Mammary epithelial cell (primary cell): ENCODE results near the gene MEGF11.

Source experiments
- CTCF ChIP-seq, 2 donors: IDR thresholded peaks in 1 of 2; conservative IDR thresholded peaks in 1 of 2; 2 replicates each; pipeline ENCODE4 v1.5.1; 2011 to 2012; ENCODE audit warnings: inconsistent platforms in 2 of 2, low read length in 2 of 2, mild to moderate bottlenecking in 2 of 2, control low read depth in 1 of 2, low read depth in 1 of 2; ENCODE audit not compliant: insufficient read depth in 1 of 2; ENCODE audit errors: extremely low read depth in 1 of 2
- EZH2 ChIP-seq: IDR thresholded peaks from 2 replicates; pipeline ENCODE4 v1.6.1; 2012; ENCODE audit warnings: low read length, inconsistent platforms, borderline replicate concordance

- TF ChIP-seq CTCF (conservative IDR thresholded peaks at IDR 0.05 in 1 of 2, IDR thresholded peaks at IDR 0.05 in 1 of 2; ENCODE audit: extremely low read depth in 1 of 2, insufficient read depth in 1 of 2, low read depth in 1 of 2, low read length in 2 of 2) (no peak), EZH2 (no peak)
Observed at GRCh38 chr15:66045542-66045941, 208.0 kb downstream of the MEGF11 start.
